MV-4-11 (cell line): ENCODE results near the gene PNKP.

Source experiments
- DNase-seq: peaks from one replicate; lab custom pipeline; 2025; lab: John Stamatoyannopoulos, UW

Gene PNKP

DNA sequence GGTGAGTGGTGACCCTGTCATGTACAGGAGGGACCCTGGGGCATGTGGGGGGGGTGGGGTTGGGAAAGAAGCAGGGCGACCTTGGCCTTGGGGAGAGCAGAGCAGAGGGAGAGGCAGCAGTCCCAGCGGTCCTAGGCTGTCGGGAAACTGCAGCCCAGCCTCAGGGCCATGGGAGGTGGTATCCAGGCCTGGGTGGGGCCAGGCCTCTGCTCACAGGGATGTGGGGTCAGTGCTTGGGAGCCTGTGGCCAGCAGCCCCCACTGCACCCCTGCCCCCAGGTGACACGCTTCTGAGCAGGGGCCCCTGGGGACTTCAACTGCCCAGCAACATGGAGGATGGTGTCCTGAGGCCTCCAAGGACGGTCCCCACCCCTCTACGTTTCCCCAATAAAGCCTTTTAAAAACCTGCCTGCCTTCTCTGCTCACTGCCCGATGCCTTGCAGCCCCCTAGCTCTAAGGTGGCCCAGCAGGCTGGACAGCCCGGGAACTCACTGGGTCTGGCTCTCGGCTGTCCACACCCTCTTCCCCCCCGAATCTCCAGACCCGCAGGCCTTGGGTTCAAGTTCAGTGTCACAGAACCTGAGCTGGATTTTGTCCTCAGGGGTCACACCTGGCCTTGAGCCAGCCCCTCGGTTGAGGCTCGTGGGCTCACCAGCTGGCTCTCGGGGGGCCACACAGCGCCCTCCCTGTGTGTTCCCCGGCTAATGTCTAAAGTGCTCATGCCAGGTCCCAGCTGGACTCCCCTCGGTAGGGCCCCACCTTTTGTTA, 6.9 kb downstream of the PNKP start:
- DNase-seq: no peak

DNA sequence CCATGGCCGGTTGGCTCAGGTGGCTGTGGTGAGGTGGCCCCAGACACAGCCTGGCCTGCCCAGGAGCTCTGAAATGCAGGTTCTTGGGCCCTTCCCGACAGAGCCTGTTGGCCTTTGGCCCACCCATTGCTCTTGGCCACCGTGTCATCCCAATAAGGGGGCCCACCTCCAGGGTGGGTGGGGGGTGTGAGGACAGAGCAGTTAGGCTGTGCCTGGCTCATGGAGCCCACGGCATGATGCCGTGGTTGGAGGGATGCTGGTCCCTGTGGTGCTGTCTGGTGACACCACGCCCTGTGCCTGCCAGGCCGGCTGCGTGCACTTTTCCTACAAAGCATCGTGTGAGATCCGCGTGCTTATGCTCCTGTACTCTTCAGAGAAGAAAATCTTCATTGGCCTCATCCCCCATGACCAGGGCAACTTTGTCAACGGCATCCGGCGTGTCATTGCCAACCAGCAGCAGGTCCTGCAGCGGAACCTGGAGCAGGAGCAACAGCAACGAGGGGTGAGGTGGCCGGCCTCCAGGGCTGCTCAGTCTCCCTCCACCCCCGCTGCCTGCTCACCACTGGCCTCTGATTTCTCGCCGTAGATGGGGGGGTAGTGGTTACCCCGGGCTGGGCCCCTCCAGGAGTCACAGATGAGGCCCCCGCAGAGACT, 7.6 kb downstream of the PNKP start:
- no peak for DNase-seq

DNA sequence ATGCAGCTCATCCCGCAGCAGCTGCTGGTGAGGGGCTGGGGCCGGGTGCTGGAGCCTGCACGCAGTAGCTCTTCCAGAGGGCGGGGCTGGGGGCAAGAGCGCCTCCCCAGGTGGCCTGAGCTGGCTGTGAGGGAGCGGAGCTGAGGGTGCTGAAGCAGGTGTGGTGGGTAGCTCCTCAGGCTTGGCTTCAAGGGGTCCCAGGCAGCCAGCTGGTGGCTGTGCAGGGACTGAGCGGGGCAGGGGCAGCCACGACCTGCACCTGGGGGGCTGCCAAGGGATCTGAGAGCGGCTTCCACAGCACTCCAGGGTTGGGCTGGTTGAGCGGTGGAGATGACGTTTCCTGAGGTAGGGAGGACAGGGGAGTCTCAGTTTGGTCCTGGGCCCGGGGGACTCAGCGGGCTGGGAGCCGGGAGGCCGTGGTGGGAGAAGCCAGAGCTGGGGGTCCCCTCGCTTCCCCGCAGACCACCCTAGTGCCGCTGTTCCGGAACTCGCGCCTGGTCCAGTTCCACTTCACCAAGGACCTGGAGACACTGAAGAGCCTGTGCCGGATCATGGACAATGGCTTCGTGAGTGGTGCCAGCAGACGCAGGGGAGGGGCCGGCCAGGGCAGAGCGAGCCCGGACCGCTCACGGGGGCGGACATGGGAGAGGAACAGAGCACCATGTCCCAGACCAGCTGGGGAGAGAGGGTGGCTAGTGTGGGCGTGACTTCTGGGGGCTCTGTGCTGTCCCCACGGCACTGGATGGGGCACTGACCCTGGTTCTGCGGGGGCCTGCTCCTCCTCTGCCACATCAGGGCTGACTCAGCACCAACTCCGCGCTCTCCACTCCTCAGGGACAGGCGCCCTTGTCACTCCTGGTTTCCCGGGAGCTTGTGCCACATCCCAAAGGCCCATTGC, 9.0 kb downstream of the PNKP start:
- no peak for DNase-seq

DNA sequence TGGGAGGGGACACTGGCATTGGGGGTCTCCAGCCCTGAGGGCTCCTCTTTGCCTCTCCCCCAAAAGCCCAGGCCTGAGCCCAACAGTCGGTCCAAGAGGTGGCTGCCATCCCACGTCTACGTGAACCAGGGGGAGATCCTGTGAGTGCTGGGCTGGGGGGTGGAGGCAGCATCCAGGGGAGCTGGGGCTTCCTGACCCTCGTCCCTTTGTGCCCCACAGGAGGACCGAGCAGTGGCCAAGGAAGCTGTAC, 9.6 kb downstream of the PNKP start:
- no peak for DNase-seq

DNA sequence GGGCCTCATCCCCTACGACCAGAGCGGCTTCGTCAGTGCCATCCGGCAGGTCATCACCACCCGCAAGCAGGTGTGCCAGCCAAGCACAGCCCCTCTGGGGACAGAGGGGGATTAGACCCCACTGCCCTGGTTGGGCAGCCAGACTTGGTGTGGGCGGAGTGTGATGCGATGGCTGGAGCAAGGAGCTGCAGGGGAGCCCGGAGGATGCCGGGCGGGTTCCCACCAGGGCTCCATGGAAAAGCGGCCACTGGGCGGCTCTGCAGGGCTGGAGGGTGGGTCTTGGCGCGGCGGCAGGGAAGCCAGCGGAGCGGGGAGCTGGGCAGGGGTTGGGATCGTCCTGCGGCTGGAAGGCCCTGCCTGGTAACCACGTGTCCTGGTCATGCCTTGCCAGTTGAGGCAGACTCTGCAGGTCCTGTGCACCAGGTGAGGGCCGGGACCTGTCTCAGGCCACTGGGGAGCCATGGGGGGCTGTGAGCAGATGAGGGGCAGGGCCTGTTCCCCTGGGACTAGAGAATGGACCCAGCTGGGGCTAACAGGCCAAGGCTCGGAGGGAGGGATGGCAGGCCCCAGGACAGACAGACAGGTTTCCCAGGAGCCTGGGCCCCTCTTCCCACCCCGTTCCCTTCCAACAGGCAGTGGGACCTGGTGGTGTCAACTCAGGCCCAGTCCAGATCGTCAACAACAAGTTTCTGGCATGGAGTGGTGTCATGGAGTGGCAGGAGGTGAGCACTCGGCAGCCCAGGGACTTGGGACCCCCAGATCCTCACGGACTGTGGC, 10.1 kb downstream of the PNKP start:
- no peak for DNase-seq

DNA sequence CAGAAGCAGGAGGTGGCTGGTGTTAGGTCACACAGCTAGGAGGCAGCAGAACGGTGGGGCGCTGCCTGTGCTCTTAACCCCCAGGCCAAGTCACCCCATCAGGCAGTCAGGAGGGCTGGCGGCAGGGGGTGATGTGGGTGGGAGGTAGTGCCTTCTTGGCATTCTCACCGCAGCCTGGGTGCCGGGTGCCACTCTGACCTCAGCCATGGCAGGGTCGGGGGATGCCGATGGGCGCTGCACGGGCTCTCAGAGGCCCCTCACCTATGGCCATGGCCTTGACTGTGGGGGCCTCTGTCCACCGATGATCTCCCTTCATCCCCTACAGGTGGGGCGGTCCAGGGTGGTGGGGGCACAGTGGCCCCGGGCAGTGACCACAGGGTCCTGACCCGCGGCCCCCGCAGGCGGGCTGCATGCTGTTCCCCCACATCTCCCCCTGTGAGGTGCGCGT, 10.8 kb downstream of the PNKP start:
- no peak for DNase-seq

DNA sequence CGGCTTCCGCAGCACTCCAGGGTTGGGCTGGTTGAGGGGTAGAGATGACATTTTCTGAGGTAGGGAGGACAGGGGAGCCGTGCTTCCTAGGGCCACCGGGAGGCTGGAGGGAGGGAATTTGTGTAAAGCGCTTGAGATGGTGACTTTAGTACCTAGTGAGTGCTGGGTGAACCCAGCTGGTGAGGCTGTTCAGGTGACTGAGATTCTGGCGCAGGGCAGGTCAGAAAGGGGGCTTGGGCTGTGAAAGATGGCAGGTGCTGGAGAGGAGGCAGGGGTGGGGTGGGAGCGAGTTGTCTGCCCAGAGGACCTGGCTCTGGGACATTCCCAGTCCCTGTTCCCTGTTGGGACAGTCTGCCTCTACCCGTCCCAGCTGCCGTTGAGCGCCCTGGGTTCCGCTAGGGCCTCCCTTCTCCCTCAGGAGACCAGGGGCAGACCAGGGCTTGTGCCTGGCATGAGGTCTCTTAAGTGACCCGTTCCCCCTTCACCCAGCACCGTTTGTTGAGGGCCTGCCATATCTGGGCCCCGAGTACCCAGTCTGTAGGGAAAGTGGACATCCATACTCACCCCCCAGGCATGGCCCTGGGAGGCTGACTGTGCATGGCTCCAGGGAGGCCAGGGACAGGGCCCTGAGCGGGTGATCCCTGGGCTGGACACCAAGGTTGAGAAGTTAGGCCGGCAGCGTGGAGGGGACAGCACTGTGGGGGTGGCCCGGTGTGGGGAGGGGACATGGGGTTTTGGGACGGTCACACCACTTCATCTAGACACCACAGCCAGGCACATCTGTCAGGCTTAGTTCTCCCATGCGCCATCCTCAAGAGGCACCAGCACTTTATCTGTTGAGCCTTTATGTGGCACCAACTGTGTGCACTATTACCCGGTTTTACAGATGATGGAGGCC, 11.5 kb downstream of the PNKP start:
- no peak for DNase-seq

DNA sequence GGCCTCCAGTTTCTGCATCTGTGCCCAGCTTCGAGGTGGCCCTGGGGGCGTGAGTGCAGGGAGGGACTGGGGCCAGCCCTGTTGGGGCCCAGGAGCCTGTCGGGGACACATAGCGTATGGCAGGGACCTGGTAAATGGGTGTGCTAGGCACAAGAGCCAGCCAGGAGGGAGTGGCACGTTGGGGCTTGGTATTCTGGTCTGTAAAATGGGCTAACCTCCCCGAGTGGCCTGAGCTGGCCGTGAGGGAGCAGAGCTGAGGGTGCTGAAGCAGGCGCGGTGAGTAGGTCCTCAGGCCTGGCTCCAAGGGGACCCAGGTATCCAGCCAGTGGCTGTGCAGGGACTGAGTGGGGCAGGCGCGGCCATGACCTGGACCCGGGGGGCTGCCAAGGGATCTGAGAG, 12.1 kb downstream of the PNKP start:
- DNase-seq: no peak

DNA sequence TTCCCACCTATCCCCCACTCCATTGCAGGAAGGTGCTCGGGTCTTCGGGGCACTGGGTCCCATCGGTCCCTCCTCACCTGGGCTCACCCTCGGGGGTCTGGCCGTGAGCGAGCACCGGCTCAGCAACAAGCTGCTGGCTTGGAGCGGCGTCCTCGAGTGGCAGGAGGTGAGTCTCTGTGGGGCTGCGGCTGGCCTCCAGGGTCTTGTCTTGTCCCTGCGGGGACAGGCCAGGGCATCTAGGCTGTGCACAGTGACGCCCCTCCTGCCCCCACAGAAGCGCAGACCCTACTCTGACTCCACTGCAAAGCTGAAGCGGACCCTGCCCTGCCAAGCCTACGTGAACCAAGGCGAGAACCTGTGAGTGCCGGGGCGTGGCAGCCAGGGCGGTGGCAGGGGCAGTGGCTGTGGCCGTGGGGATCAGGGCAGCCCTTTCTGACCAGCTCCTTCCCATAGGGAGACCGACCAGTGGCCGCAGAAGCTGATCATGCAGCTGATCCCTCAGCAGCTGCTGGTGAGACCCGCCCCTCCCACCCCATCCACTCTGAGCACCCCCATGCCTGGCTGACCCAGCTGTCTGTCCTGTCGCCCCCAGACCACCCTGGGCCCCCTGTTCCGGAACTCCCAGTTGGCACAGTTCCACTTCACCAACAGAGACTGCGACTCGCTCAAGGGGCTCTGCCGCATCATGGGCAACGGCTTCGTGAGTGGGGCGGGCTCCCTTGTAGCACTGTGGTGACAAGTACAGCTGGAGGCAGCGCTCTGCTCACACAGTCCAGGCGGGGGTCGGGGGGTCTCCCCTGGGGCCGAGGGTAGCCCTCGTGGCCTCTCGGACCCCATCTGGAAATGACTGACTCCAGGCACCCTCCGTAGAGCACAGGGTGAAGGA, 12.8 kb downstream of the PNKP start:
- no peak for DNase-seq

DNA sequence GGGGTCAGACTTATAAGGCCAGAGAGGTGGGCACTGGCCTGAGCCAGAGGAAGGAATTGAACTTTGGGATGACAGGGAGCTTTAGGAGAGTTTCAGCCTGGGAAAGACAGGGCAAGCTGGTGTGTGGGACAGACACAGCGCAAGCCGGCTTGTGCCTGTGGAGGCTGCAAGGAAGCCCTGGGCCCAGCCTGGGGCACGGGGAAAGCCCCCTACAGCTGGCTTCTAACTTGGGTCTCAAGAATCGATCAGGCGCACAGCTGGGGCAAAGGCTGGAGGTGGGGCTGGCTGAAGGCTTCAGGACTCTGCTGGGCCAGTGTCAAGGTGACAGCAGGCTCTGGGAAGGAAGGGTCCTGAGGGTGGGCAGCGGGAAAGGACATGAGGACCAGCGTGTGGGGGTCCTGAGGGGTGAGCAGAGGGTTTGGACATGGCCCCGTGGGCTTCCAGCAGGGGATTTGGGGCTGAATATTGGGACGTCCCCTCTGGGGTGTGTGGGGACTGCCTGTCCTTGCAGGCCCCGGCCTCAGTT, 13.5 kb downstream of the PNKP start:
- no peak for DNase-seq

DNA sequence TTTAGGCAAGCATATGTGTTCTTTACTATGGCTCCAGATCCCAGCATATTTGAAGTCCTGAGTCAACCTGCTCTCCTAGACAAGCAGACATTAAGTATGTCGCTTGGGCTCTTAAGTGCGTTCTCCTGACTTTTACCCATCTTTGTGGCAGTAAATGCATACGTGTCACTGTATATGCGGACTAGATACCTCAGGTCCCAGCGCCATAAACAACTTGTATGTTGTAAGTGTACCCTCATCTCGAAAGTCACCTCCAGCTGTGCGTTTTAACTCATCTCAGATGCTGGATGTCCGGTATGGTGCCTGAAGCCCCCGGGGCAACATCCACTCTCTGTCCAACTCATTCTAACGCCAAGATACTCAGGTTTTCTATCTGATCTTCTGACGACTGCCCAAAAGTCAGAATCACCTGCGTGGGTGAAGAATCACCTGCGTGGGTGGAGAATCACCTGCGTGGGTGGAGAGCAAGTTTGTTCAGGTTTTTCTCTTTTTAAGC, 14.7 kb downstream of the PNKP start:
- DNase-seq: no peak

DNA sequence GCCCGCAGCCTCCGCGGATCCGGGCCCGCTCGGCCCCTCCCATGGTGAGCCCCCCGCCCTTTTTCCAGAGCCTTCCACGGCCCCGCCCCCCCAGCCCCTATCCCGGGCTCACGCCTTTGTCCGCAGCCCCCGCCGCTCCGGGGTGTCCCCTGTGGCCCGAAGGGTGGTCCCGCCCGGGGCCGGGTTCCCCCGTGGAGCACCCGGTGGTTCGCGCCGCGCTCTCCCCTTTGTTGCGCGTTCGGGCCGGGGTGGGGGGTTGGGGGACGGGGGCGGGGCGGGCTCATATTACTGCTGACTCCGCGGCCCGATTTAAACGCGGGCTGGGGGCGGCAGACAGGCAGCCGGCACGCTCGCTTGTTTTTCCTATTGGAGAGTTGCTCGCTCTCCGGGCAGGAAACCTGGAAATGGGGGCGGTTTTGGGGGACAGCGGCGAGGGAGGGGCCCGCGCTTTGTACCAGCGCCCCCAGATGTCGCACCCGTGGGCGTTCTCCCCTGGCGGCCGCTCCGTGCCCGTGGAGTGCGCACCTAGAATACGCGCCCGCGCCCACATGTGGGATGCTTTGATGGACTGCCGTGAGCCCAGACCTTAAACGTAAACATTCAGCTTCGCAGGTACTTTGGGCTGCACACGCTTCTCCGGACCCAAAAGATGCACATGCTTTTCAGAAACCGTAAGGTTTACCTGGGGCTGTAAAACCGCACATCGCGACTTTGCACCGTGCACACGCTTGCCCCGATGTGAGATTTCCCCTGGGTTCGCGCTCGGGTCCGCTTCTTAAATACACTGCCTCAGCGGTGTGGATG, 15.7 kb downstream of the PNKP start:
- DNase-seq: no peak

DNA sequence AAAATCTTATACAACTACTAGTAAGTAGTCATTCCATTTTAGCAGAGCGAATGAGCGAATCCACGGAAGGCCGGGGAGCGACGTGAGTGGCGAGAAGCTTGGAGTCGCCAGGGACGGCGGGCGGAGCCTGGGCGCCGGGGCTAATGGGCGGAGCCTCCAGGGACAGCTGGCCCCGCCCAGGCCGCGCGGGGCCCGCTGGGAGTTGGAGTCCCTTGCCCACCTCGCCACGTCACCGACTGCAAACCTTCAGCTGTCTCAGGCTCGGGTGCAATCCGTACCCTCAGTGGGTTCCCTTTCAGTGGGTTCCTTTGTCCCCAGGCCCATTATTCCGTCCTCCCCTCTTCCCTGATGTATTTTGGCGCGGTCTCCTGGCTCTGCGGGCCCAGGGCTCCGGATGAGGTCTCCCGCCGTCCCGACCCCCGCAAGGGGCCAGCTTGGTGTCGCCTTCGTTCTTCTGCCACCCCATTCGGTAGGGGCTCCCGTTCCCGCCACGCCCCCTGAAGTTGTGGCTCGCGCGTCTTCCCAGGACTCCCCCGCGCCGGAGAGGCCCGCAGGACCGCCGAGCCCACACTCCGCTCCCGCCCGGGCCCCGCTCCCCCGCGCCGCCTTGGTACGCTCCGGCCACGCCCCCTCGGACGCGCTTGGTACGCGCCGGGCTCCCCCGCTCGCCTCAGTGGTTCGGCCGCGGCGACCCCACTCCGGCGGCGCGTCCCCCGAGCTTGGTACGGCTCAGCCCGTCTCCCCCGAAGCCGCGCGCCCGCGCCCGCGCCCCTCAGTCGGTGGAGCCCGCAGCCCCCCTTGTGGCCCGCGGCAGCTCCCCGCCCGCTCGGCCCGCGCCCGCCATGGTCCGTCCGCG, 16.7 kb downstream of the PNKP start, which contains the start of gene PTOV1:
Gene PTOV1, plus strand, starts transcription at position 673 of the 856 bp plus-strand sequence.
- DNase-seq: peak; percentile 94

DNA sequence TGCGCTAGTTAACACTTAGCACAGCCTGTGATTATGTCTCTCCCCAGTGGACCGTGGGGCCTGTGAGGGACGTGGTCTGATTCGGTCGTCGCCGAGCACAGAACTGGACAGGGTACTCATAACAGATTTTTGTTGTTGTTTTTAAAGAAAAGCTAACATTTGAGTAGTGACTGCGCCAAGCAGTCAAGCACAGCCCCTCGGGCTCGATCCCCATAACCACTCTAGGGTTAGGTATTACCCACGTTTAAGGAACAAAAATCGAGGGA, 17.2 kb downstream of the PNKP start:
- no peak for DNase-seq

DNA sequence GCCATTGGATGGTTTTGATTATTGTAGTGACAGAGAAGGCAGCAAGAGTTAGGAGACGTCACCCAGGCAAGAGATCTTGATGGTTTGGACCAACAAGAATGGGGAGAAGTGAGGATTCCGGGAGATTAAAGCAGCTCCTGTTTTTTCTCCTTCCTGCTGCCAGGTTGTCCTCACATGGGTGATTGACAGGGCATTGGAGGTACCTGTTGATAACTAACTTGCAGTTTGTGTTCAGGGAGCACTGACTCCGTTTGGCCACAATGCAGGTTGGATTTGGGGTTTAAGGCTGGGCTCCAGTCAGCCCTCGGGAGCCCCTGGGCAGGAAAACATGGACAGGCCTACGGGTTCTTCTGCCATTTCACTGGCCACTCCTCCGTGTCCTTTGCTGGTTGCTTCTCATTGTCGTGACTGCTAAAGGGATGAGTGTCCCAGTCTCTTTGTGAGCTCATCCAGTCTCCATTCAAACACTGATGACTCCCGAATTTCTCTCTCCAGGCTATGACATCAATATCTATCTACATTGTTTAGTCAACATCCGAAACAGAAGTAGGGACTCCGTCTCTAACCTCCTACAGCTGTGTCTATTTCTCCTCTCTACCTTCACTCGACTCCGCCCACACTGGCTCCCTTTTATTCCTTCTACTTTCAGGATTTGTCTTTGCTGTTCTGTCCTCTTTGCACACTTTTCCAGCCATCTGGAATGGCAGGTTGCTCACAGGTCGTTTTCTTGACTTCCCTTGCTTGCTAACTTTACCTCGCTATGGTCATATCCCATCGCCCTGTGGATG, 17.7 kb downstream of the PNKP start:
- no peak for DNase-seq

DNA sequence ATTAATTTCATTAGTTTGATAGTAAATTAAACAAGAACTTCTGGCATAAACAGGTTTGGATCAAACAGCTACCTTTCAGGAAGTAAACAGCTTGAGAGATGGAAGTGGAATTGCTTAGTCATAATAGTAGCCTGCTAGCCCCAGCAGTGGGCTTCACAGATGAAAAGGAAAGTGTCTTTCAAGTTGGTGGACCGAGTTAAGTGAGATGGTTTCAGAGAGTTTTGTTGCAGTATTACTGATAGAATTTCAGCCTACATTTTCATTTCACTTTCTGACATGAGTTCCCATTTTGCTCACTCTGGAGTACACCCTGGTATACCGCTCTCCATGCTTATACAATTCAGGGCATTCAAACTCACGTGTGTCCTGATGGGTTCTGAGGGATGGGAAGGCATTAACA, 18.4 kb downstream of the PNKP start:
- DNase-seq: peak; percentile 33
